Measurements from ENCODE around the gene FUT8. TPM values are rescaled to one million over a fixed set of nuclear protein-coding genes. Genes with fewer than 3 reads are reported as not detected.

Gene FUT8
- total RNA-seq, 1 experiment from 2014 or later, result 33.0 TPM

- H3K9ac ChIP-seq (ENCODE audit: low read length), result no peak overlapping the region
- H3K4me2 ChIP-seq (ENCODE audit: low read depth, low read length, poor library complexity, severe bottlenecking), result no peak overlapping the region
- peaks cover 12% of the 10 kb centered on the region for H3K79me2 ChIP-seq (ENCODE audit: low read length)
- H3K9me2 ChIP-seq (replicated peaks; ENCODE audit: insufficient read depth, low read length), result no peaks in the 10 kb centered on the region
- DNase-seq, result no peak
- H3K27ac ChIP-seq (ENCODE audit: low read length), result no peak overlapping the region
- H4K20me1 ChIP-seq (ENCODE audit: insufficient read depth, low read depth, low read length), result peaks cover 5% of the 10 kb centered on the region; the same call in 1 of the 2 replicates
- H3K9me3 ChIP-seq (ENCODE audit: low read length), result no peaks in the 10 kb centered on the region
- no peaks in the 10 kb centered on the region for H3K27me3 ChIP-seq (ENCODE audit: low read length)
- H3K4me3 ChIP-seq (ENCODE audit: low read length), result no peak overlapping the region
- H3K4me1 ChIP-seq (ENCODE audit: low read length), result no peaks in the 10 kb centered on the region
- H2AFZ ChIP-seq (ENCODE audit: low read length), result no peak overlapping the region
- no peaks in the 10 kb centered on the region for H3K36me3 ChIP-seq (ENCODE audit: insufficient read depth, low read length)
Measured at GRCh38 chr14:65585216-65585615, 172.7 kb downstream of the FUT8 start.

- no peaks in the 10 kb centered on the region for H3K27me3 ChIP-seq (ENCODE audit: low read length)
- H3K4me2 ChIP-seq (ENCODE audit: low read depth, low read length, poor library complexity, severe bottlenecking), result no peak overlapping the region
- no peaks in the 10 kb centered on the region for H3K9me2 ChIP-seq (replicated peaks; ENCODE audit: insufficient read depth, low read length)
- no peaks in the 10 kb centered on the region for H3K4me1 ChIP-seq (ENCODE audit: low read length)
- H3K4me3 ChIP-seq (ENCODE audit: low read length), result no peak overlapping the region
- no peak overlapping the region for H2AFZ ChIP-seq (ENCODE audit: low read length)
- no peak overlapping the region for H3K9ac ChIP-seq (ENCODE audit: low read length)
- H3K79me2 ChIP-seq (ENCODE audit: low read length), result no peaks in the 10 kb centered on the region; the same call in none of the 2 replicates
- no peaks in the 10 kb centered on the region for H3K36me3 ChIP-seq (ENCODE audit: insufficient read depth, low read length)
- H4K20me1 ChIP-seq (ENCODE audit: insufficient read depth, low read depth, low read length), result peaks cover 5% of the 10 kb centered on the region; the same call in 1 of the 2 replicates
- no peaks in the 10 kb centered on the region for H3K9me3 ChIP-seq (ENCODE audit: low read length)
- DNase-seq, result no peak
- H3K27ac ChIP-seq (ENCODE audit: low read length), result no peak overlapping the region
Measured at GRCh38 chr14:65588426-65589140, 176.1 kb downstream of the FUT8 start.

GRCh38 chr14:65594153-65594881 lies 181.8 kb downstream of the FUT8 start:
- no peak overlapping the region for H3K4me3 ChIP-seq (ENCODE audit: low read length)
- H2AFZ ChIP-seq (ENCODE audit: low read length), result no peak overlapping the region
- no peak for DNase-seq
- H3K9me2 ChIP-seq (replicated peaks; ENCODE audit: insufficient read depth, low read length), result no peaks in the 10 kb centered on the region
- H3K36me3 ChIP-seq (ENCODE audit: insufficient read depth, low read length), result no peaks in the 10 kb centered on the region
- H3K4me1 ChIP-seq (ENCODE audit: low read length), result no peaks in the 10 kb centered on the region
- H3K9me3 ChIP-seq (ENCODE audit: low read length), result no peaks in the 10 kb centered on the region
- peaks cover 11% of the 10 kb centered on the region for H3K79me2 ChIP-seq (ENCODE audit: low read length)
- no peak overlapping the region for H3K9ac ChIP-seq (ENCODE audit: low read length)
- H3K27me3 ChIP-seq (ENCODE audit: low read length), result no peaks in the 10 kb centered on the region
- no peaks in the 10 kb centered on the region for H4K20me1 ChIP-seq (ENCODE audit: insufficient read depth, low read depth, low read length)
- no peak overlapping the region for H3K27ac ChIP-seq (ENCODE audit: low read length)
- no peak overlapping the region for H3K4me2 ChIP-seq (ENCODE audit: low read depth, low read length, poor library complexity, severe bottlenecking)

GRCh38 chr14:65594882-65595237 lies 182.3 kb downstream of the FUT8 start:
- Histone ChIP-seq H3K27me3 (ENCODE audit: low read length) (no peaks in the 10 kb centered on the region), H3K9me3 (ENCODE audit: low read length) (no peaks in the 10 kb centered on the region), H3K4me2 (ENCODE audit: low read depth, low read length, poor library complexity, severe bottlenecking) (no peak overlapping the region), H3K4me3 (ENCODE audit: low read length) (no peak overlapping the region), H2AFZ (ENCODE audit: low read length) (no peak overlapping the region), H4K20me1 (ENCODE audit: insufficient read depth, low read depth, low read length) (no peaks in the 10 kb centered on the region), H3K4me1 (ENCODE audit: low read length) (no peaks in the 10 kb centered on the region), H3K9me2 (replicated peaks; ENCODE audit: insufficient read depth, low read length) (no peaks in the 10 kb centered on the region), H3K79me2 (ENCODE audit: low read length) (peaks cover 14% of the 10 kb centered on the region), H3K36me3 (ENCODE audit: insufficient read depth, low read length) (no peaks in the 10 kb centered on the region), H3K9ac (ENCODE audit: low read length) (no peak overlapping the region), H3K27ac (ENCODE audit: low read length) (no peak overlapping the region)
- no peak for DNase-seq

GRCh38 chr14:65599375-65599774 lies 186.8 kb downstream of the FUT8 start:
- H3K27ac ChIP-seq (ENCODE audit: low read length), result no peak overlapping the region
- H3K4me2 ChIP-seq (ENCODE audit: low read depth, low read length, poor library complexity, severe bottlenecking), result no peak overlapping the region
- peaks cover 24% of the 10 kb centered on the region for H3K79me2 ChIP-seq (ENCODE audit: low read length)
- H3K36me3 ChIP-seq (ENCODE audit: insufficient read depth, low read length), result no peaks in the 10 kb centered on the region
- no peak overlapping the region for H3K4me3 ChIP-seq (ENCODE audit: low read length)
- no peaks in the 10 kb centered on the region for H3K9me3 ChIP-seq (ENCODE audit: low read length)
- H2AFZ ChIP-seq (ENCODE audit: low read length), result no peak overlapping the region
- no peaks in the 10 kb centered on the region for H3K27me3 ChIP-seq (ENCODE audit: low read length)
- no peak overlapping the region for H3K9ac ChIP-seq (ENCODE audit: low read length)
- H3K9me2 ChIP-seq (replicated peaks; ENCODE audit: insufficient read depth, low read length), result no peaks in the 10 kb centered on the region
- no peaks in the 10 kb centered on the region for H4K20me1 ChIP-seq (ENCODE audit: insufficient read depth, low read depth, low read length)
- no peak for DNase-seq
- H3K4me1 ChIP-seq (ENCODE audit: low read length), result no peaks in the 10 kb centered on the region

- H3K9me2 ChIP-seq (replicated peaks; ENCODE audit: insufficient read depth, low read length), result no peaks in the 10 kb centered on the region
- no peaks in the 10 kb centered on the region for H4K20me1 ChIP-seq (ENCODE audit: insufficient read depth, low read depth, low read length)
- DNase-seq, result no peak
- no peak overlapping the region for H3K4me3 ChIP-seq (ENCODE audit: low read length)
- peaks cover 23% of the 10 kb centered on the region for H3K79me2 ChIP-seq (ENCODE audit: low read length)
- H3K36me3 ChIP-seq (ENCODE audit: insufficient read depth, low read length), result no peaks in the 10 kb centered on the region
- no peaks in the 10 kb centered on the region for H3K9me3 ChIP-seq (ENCODE audit: low read length)
- H3K27ac ChIP-seq (ENCODE audit: low read length), result no peak overlapping the region
- H3K4me1 ChIP-seq (ENCODE audit: low read length), result no peaks in the 10 kb centered on the region
- H3K27me3 ChIP-seq (ENCODE audit: low read length), result no peaks in the 10 kb centered on the region
- no peak overlapping the region for H2AFZ ChIP-seq (ENCODE audit: low read length)
- H3K4me2 ChIP-seq (ENCODE audit: low read depth, low read length, poor library complexity, severe bottlenecking), result no peak overlapping the region
- H3K9ac ChIP-seq (ENCODE audit: low read length), result no peak overlapping the region
Measured at GRCh38 chr14:65600742-65601141, 188.2 kb downstream of the FUT8 start.

- no peaks in the 10 kb centered on the region for H3K9me3 ChIP-seq (ENCODE audit: low read length)
- peaks cover 4% of the 10 kb centered on the region; the same call in 1 of the 2 replicates for H4K20me1 ChIP-seq (ENCODE audit: insufficient read depth, low read depth, low read length)
- no peaks in the 10 kb centered on the region for H3K4me1 ChIP-seq (ENCODE audit: low read length)
- H3K4me2 ChIP-seq (ENCODE audit: low read depth, low read length, poor library complexity, severe bottlenecking), result no peak overlapping the region
- H3K79me2 ChIP-seq (ENCODE audit: low read length), result peaks cover 19% of the 10 kb centered on the region
- H3K27ac ChIP-seq (ENCODE audit: low read length), result no peak overlapping the region
- no peak overlapping the region for H3K9ac ChIP-seq (ENCODE audit: low read length)
- no peaks in the 10 kb centered on the region for H3K27me3 ChIP-seq (ENCODE audit: low read length)
- H3K4me3 ChIP-seq (ENCODE audit: low read length), result no peak overlapping the region
- no peak overlapping the region for H2AFZ ChIP-seq (ENCODE audit: low read length)
- H3K36me3 ChIP-seq (ENCODE audit: insufficient read depth, low read length), result no peaks in the 10 kb centered on the region
- no peak for DNase-seq
- no peaks in the 10 kb centered on the region for H3K9me2 ChIP-seq (replicated peaks; ENCODE audit: insufficient read depth, low read length)
Measured at GRCh38 chr14:65604535-65604934, 192.0 kb downstream of the FUT8 start.

GRCh38 chr14:65604936-65605335 lies 192.4 kb downstream of the FUT8 start:
- no peak overlapping the region for H3K4me2 ChIP-seq (ENCODE audit: low read depth, low read length, poor library complexity, severe bottlenecking)

More at GRCh38 chr14:65604936-65605335, 192.4 kb downstream of the FUT8 start:
- Histone ChIP-seq H3K27ac (ENCODE audit: low read length) (no peak overlapping the region), H2AFZ (ENCODE audit: low read length) (no peak overlapping the region), H3K27me3 (ENCODE audit: low read length) (no peaks in the 10 kb centered on the region), H3K9me3 (ENCODE audit: low read length) (no peaks in the 10 kb centered on the region), H3K4me1 (ENCODE audit: low read length) (no peaks in the 10 kb centered on the region), H3K4me3 (ENCODE audit: low read length) (no peak overlapping the region), H3K9me2 (replicated peaks; ENCODE audit: insufficient read depth, low read length) (no peaks in the 10 kb centered on the region), H3K36me3 (ENCODE audit: insufficient read depth, low read length) (no peaks in the 10 kb centered on the region), H4K20me1 (ENCODE audit: insufficient read depth, low read depth, low read length) (peaks cover 4% of the 10 kb centered on the region; the same call in 1 of the 2 replicates), H3K79me2 (ENCODE audit: low read length) (peaks cover 18% of the 10 kb centered on the region), H3K9ac (ENCODE audit: low read length) (no peak overlapping the region)
- no peak for DNase-seq
